ENCODE results near the gene BAK1. TPM values are rescaled to one million over a fixed set of nuclear protein-coding genes. Genes with fewer than 3 reads are reported as not detected.

Gene BAK1
- total and polyA plus RNA-seq, 2 of the 13 experiments (the other 11 are each of a cell fraction or from before 2014, with no cell fraction given): 15.0 to 23.8 TPM

- TF ChIP-seq RERE (CRISPR knock-in tag; IDR thresholded peaks at IDR 0.05; ENCODE audit: low read depth) (no peak; the same call in none of the 2 replicates), SRSF4 (IDR thresholded peaks at IDR 0.05; ENCODE audit: low read depth, low read length, poor library complexity, severe bottlenecking) (no peak), PTBP1 (IDR thresholded peaks at IDR 0.05; ENCODE audit: low read depth, low read length, poor library complexity, severe bottlenecking) (no peak), YEATS4 (CRISPR knock-in tag; IDR thresholded peaks at IDR 0.05; ENCODE audit: borderline replicate concordance) (peak; percentile 55), ZFP82 (CRISPR knock-in tag; IDR thresholded peaks at IDR 0.05; ENCODE audit: borderline replicate concordance) (no peak), BORCS8-MEF2B (CRISPR knock-in tag; IDR thresholded peaks at IDR 0.05) (no peak), BRF2 (CRISPR knock-in tag; IDR thresholded peaks at IDR 0.05) (no peak), GMEB1 (CRISPR knock-in tag; IDR thresholded peaks at IDR 0.05; ENCODE audit: borderline replicate concordance) (0 out of 2 replicates have a peak, but pooled peaks have one; percentile 46), USF2 (IDR thresholded peaks at IDR 0.05; ENCODE audit: low read depth, low read length) (no peak), USF2 (CRISPR knock-in tag; IDR thresholded peaks at IDR 0.05; ENCODE audit: borderline replicate concordance) (no peak)
These were observed 9.9 kb upstream of the BAK1 start (continued) for GRCh38 chr6:33589731-33590530.

Data from HepG2 (cell line).